ENCODE data around the gene CIDEB. TPM values are rescaled to one million over a fixed set of nuclear protein-coding genes. Genes with fewer than 3 reads are reported as not detected.
A peak's percentile ranks its signal among the peaks of the same experiment; 100 is the strongest.

Gene CIDEB
- polyA plus RNA-seq, 1 donor from 2014 or later, result 19.2 TPM

- Mint-ChIP-seq H3K27me3 (no peaks in the 10 kb centered on the region), H3K4me1 (peaks cover 21 to 45% (median 38%) of the 10 kb centered on the region in 3 donors), H3K36me3 (no peaks in the 10 kb centered on the region), H3K9me3 (no peaks in the 10 kb centered on the region), H3K27ac (peak overlapping the region; percentile 79 to 93 (median 88)), H3K4me3 (peak overlapping the region; percentile 38 to 93 (median 85))
Measured at GRCh38 chr14:24311837-24312615, 4.2 kb upstream of the CIDEB start.

DNA sequence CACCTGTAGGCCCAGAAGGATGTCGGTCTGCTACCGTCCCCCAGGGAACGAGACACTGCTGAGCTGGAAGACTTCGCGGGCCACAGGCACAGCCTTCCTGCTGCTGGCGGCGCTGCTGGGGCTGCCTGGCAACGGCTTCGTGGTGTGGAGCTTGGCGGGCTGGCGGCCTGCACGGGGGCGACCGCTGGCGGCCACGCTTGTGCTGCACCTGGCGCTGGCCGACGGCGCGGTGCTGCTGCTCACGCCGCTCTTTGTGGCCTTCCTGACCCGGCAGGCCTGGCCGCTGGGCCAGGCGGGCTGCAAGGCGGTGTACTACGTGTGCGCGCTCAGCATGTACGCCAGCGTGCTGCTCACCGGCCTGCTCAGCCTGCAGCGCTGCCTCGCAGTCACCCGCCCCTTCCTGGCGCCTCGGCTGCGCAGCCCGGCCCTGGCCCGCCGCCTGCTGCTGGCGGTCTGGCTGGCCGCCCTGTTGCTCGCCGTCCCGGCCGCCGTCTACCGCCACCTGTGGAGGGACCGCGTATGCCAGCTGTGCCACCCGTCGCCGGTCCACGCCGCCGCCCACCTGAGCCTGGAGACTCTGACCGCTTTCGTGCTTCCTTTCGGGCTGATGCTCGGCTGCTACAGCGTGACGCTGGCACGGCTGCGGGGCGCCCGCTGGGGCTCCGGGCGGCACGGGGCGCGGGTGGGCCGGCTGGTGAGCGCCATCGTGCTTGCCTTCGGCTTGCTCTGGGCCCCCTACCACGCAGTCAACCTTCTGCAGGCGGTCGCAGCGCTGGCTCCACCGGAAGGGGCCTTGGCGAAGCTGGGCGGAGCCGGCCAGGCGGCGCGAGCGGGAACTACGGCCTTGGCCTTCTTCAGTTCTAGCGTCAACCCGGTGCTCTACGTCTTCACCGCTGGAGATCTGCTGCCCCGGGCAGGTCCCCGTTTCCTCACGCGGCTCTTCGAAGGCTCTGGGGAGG is 3.1 kb upstream of the CIDEB start, which contains the start of gene LTB4R:
LTB4R (plus strand) TSS at position 857 of the 959 bp plus-strand sequence. CDS start 4,150 bp downstream, outside the sequence.
- Mint-ChIP-seq H3K4me1 (peaks cover 21 to 45% (median 38%) of the 10 kb centered on the region in 3 donors), H3K4me3 (peak within 1 kb of the TSS; percentile 38 to 93 (median 85)), H3K9me3 (no peaks in the 10 kb centered on the region), H3K27ac (peak within 1 kb of the TSS; percentile 89 to 93 (median 92)), H3K36me3 (no peaks in the 10 kb centered on the region), H3K27me3 (no peaks in the 10 kb centered on the region)

DNA sequence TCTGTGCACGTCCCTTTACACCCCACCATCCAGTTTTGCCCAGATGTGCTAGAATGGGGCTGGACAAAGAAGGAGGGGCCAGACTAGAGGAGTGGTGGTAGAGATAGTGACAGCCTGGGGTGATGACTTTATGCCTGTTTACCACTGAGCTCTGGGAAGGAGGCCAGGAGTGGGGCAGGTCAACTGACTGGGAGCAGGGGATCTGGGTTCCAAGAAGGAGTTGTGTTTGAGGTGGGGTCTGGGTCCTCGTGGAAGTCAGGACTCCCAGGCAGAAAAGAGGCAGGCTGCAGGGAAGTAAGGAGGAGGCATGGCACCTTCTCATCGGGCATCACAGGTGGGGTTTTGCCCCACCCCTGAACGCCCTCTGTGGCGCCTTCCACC is 2.5 kb upstream of the CIDEB start:
- H3K4me1 Mint-ChIP-seq, result peaks cover 21 to 45% (median 38%) of the 10 kb centered on the region in 3 donors
- no peaks in the 10 kb centered on the region for H3K9me3 Mint-ChIP-seq
- H3K27ac Mint-ChIP-seq, result peak overlapping the region; percentile 89 to 93 (median 92)
- H3K36me3 Mint-ChIP-seq, result peaks cover under 1% of the 10 kb centered on the region
- H3K4me3 Mint-ChIP-seq, result peak overlapping the region; percentile 38 to 93 (median 85)
- H3K27me3 Mint-ChIP-seq, result no peaks in the 10 kb centered on the region

DNA sequence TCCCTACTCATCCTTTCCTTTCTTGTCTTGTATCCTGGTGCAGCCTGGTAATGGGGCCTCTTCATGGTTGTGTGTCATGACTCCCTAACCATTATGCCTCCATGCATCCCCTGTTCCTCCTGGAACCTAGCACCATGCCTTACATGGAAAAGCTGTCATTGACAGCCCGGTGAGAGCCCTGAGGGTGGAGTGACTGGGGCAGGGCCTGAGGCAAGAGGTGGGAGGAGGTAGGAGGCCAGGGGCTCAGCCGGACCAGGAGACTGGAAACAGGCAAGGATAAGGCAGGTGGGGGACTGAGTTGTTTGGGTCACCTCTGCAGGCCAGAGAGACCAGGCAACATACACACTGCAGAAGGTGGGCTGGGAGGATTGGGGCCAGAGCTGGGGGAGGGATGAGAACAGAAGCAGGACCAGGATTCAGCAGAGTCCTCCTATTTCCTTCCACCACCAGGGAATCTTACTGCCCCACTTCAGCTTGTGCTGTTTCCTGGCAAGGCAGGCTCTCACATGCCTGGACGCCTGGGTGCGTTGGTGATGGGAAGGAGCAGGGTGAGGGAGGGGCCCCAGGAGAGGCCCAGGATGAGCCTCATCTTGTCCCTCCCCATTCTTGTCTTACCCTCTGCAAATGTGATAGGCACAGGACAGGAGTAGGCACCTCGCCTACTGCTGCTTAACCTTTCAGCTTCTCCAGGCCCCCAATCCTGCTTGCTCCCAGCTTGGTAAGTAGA is 1.9 kb upstream of the CIDEB start, which contains the start of gene LTB4R2:
LTB4R2 (plus strand) TSS at position 603 of the 727 bp plus-strand sequence. CDS start 525 bp downstream, outside the sequence.
- H3K27ac Mint-ChIP-seq, result peak within 1 kb of the TSS; percentile 92 to 93 (median 92)

DNA sequence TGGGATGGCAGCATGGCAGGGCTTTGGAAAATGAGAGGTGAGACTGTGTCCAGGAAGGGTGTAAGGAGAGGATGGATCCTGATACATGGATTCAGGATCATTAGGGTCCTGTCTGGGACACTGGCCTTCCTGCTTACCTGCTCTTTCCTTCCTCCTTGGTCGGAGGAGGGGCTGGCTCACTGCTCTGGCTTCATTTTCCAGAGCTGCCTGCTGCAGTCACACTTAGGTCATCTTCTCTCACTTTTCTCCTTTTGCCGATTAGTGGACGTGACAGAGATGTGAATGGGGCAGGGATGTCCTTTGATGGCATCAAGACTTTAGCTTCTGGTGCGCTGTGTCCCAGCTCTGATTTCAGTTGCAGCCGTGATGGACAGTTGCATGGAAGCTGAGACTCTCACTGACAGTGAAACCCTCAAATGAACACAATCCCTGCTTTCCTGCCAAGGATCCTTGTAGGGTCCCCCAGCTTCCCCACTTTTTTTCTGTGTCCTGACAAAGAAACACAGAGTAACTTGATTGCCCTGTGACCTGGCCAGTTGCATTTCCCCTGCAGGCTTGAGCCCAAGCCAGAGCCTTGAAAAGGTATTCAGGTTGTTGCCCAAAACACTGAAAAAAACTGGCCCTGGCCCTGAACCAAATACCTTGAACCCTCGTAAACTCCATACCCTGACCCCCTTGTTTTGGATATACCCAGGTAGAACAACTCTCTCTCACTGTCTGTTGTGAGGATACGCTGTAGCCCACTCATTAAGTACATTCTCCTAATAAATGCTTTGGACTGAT is 756 bp upstream of the CIDEB start:
- H3K4me3 Mint-ChIP-seq, result peak overlapping the region in 1 of 4 donors; percentile 69
- H3K9me3 Mint-ChIP-seq, result no peaks in the 10 kb centered on the region
- H3K4me1 Mint-ChIP-seq, result peaks cover 21 to 36% (median 35%) of the 10 kb centered on the region in 3 donors
- H3K36me3 Mint-ChIP-seq, result peaks cover 6% of the 10 kb centered on the region
- H3K27ac Mint-ChIP-seq, result peak overlapping the region; percentile 2 to 93 (median 92)
- H3K27me3 Mint-ChIP-seq, result no peaks in the 10 kb centered on the region

More for the DNA sequence above, 1.9 kb upstream of the CIDEB start, which contains the start of gene LTB4R2:
- H3K27me3 Mint-ChIP-seq, result no peaks in the 10 kb centered on the region
- H3K4me1 Mint-ChIP-seq, result peaks cover 21 to 44% (median 39%) of the 10 kb centered on the region in 3 donors
- no peaks in the 10 kb centered on the region for H3K9me3 Mint-ChIP-seq
- H3K36me3 Mint-ChIP-seq, result peaks cover 2% of the 10 kb centered on the region
- H3K4me3 Mint-ChIP-seq, result peak within 1 kb of the TSS; percentile 38 to 93 (median 85)

- H3K4me3 Mint-ChIP-seq, result peak overlapping the region in 1 of 4 donors; percentile 22
- no peaks in the 10 kb centered on the region for H3K9me3 Mint-ChIP-seq
- H3K27ac Mint-ChIP-seq, result peak overlapping the region in 1 of 3 donors; percentile 93
- no peaks in the 10 kb centered on the region for H3K27me3 Mint-ChIP-seq
- H3K4me1 Mint-ChIP-seq, result peaks cover 18 to 26% (median 24%) of the 10 kb centered on the region in 3 donors
- peaks cover 6% of the 10 kb centered on the region for H3K36me3 Mint-ChIP-seq
Measured at GRCh38 chr14:24307156-24307574, 612 bp downstream of the CIDEB start.

- H3K36me3 Mint-ChIP-seq, result peaks cover 6% of the 10 kb centered on the region
- peak overlapping the region in 1 of 3 donors; percentile 39 for H3K27ac Mint-ChIP-seq
- no peaks in the 10 kb centered on the region for H3K9me3 Mint-ChIP-seq
- H3K4me1 Mint-ChIP-seq, result peaks cover 21 to 27% (median 27%) of the 10 kb centered on the region in 3 donors
- no peaks in the 10 kb centered on the region for H3K27me3 Mint-ChIP-seq
- H3K4me3 Mint-ChIP-seq, result peak overlapping the region in 1 of 4 donors; percentile 87
Measured at GRCh38 chr14:24304019-24304387, 3.8 kb downstream of the CIDEB start.

- Mint-ChIP-seq H3K9me3 (no peaks in the 10 kb centered on the region), H3K4me1 (peaks cover 27 to 39% (median 34%) of the 10 kb centered on the region in 3 donors), H3K4me3 (peak overlapping the region; percentile 87 to 99 (median 94)), H3K27me3 (no peaks in the 10 kb centered on the region), H3K36me3 (peaks cover 6% of the 10 kb centered on the region), H3K27ac (peak overlapping the region; percentile 53 to 84 (median 82))
Measured at GRCh38 chr14:24300326-24300980, 7.3 kb downstream of the CIDEB start.

GRCh38 chr14:24299255-24300191 is 8.3 kb downstream of the CIDEB start, which contains the start of the genes DHRS1 and NOP9:
DHRS1 (minus strand) TSS chr14:24299780; CDS start chr14:24299106, 674 bp downstream.
NOP9 (plus strand) TSS chr14:24299850; CDS start chr14:24299955, 105 bp downstream.
- Mint-ChIP-seq H3K27ac (peak within 1 kb of the TSS; percentile 82 to 98 (median 97)), H3K4me1 (peaks cover 27 to 39% (median 35%) of the 10 kb centered on the region in 3 donors), H3K27me3 (no peaks in the 10 kb centered on the region), H3K9me3 (no peaks in the 10 kb centered on the region), H3K4me3 (peak within 1 kb of the TSS; percentile 87 to 99 (median 94)), H3K36me3 (peaks cover 3% of the 10 kb centered on the region)

GRCh38 chr14:24298892-24299254 is 8.9 kb downstream of the CIDEB start:
- H3K36me3 Mint-ChIP-seq, result peaks cover 3% of the 10 kb centered on the region
- peak overlapping the region; percentile 51 to 98 (median 82) for H3K27ac Mint-ChIP-seq
- H3K27me3 Mint-ChIP-seq, result no peaks in the 10 kb centered on the region
- peak overlapping the region; percentile 87 to 99 (median 94) for H3K4me3 Mint-ChIP-seq
- peaks cover 27 to 39% (median 35%) of the 10 kb centered on the region in 3 donors for H3K4me1 Mint-ChIP-seq
- no peaks in the 10 kb centered on the region for H3K9me3 Mint-ChIP-seq

GRCh38 chr14:24297190-24297964 is 10.4 kb downstream of the CIDEB start:
- H3K36me3 Mint-ChIP-seq, result no peaks in the 10 kb centered on the region
- peak overlapping the region; percentile 87 to 95 (median 93) for H3K27ac Mint-ChIP-seq
- no peaks in the 10 kb centered on the region for H3K27me3 Mint-ChIP-seq
- peaks cover 27 to 38% (median 35%) of the 10 kb centered on the region in 3 donors for H3K4me1 Mint-ChIP-seq
- H3K4me3 Mint-ChIP-seq, result peak overlapping the region in 3 of 4 donors; percentile 7 to 81 (median 68)
- no peaks in the 10 kb centered on the region for H3K9me3 Mint-ChIP-seq

Data from IgD-negative memory B cell (primary cell).